ENCODE data around the gene PRELID3B.

DNA sequence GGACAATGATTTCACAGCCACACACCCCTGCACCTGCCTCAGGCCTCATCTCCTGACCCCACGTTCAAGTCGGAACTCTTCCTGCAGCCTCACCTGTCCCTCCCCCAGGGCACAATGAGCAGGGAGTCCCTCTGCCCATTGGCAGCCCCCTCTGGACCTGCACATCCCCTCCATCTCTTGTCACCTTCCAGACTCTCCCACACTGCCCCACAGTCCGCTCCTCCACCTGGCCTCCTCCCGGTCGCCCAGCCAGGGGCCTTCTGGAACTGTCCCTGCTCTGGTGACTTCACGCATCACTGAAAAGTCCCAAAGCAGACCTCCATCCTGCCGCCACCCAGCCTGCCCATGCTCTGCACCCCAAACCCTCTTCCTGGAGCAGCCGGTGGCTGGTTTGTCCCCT is 40.2 kb downstream of the PRELID3B start:
- no peak for TF ChIP-seq POLR2A (IDR thresholded peaks at IDR 0.05; ENCODE audit: borderline replicate concordance, extremely low read depth, insufficient read depth, insufficient read length)
- TF ChIP-seq YY1 (IDR thresholded peaks at IDR 0.05; ENCODE audit: extremely low read depth, insufficient replicate concordance, low read depth, low read length), result no peak
- TF ChIP-seq, protein P1, sequence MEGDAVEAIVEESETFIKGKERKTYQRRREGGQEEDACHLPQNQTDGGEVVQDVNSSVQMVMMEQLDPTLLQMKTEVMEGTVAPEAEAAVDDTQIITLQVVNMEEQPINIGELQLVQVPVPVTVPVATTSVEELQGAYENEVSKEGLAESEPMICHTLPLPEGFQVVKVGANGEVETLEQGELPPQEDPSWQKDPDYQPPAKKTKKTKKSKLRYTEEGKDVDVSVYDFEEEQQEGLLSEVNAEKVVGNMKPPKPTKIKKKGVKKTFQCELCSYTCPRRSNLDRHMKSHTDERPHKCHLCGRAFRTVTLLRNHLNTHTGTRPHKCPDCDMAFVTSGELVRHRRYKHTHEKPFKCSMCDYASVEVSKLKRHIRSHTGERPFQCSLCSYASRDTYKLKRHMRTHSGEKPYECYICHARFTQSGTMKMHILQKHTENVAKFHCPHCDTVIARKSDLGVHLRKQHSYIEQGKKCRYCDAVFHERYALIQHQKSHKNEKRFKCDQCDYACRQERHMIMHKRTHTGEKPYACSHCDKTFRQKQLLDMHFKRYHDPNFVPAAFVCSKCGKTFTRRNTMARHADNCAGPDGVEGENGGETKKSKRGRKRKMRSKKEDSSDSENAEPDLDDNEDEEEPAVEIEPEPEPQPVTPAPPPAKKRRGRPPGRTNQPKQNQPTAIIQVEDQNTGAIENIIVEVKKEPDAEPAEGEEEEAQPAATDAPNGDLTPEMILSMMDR (IDR thresholded peaks at IDR 0.05 in 2 of 3, conservative IDR thresholded peaks at IDR 0.05 in 1 of 3; ENCODE audit: borderline replicate concordance in 1 of 3, insufficient read depth in 1 of 3, low read depth in 2 of 3, low read length in 2 of 3), result no peak
- TF ChIP-seq, protein P2, sequence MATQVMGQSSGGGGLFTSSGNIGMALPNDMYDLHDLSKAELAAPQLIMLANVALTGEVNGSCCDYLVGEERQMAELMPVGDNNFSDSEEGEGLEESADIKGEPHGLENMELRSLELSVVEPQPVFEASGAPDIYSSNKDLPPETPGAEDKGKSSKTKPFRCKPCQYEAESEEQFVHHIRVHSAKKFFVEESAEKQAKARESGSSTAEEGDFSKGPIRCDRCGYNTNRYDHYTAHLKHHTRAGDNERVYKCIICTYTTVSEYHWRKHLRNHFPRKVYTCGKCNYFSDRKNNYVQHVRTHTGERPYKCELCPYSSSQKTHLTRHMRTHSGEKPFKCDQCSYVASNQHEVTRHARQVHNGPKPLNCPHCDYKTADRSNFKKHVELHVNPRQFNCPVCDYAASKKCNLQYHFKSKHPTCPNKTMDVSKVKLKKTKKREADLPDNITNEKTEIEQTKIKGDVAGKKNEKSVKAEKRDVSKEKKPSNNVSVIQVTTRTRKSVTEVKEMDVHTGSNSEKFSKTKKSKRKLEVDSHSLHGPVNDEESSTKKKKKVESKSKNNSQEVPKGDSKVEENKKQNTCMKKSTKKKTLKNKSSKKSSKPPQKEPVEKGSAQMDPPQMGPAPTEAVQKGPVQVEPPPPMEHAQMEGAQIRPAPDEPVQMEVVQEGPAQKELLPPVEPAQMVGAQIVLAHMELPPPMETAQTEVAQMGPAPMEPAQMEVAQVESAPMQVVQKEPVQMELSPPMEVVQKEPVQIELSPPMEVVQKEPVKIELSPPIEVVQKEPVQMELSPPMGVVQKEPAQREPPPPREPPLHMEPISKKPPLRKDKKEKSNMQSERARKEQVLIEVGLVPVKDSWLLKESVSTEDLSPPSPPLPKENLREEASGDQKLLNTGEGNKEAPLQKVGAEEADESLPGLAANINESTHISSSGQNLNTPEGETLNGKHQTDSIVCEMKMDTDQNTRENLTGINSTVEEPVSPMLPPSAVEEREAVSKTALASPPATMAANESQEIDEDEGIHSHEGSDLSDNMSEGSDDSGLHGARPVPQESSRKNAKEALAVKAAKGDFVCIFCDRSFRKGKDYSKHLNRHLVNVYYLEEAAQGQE (IDR thresholded peaks at IDR 0.05; ENCODE audit: low read depth), result no peak
- no peak for TF ChIP-seq EZH2 (IDR thresholded peaks at IDR 0.05)
- no peak for TF ChIP-seq CBX3 (IDR thresholded peaks at IDR 0.05; ENCODE audit: low read depth)
- no peak for TF ChIP-seq CEBPB (IDR thresholded peaks at IDR 0.05; ENCODE audit: low read depth)
- TF ChIP-seq SIN3A (IDR thresholded peaks at IDR 0.05; ENCODE audit: low read depth), result no peak
